ENCODE measurements around the gene ORM2. TPM values are rescaled to one million over a fixed set of nuclear protein-coding genes. Genes with fewer than 3 reads are reported as not detected.

ORM2 gene
- total RNA-seq, 3 donors from 2014 or later (not counting 1 experiment from before 2014, with no cell fraction given) = not detected

- H3K4me3 ChIP-seq (ENCODE audit: low read length) = no peak overlapping the region
- no peaks in the 10 kb centered on the region for H3K27me3 ChIP-seq (ENCODE audit: control insufficient read depth, insufficient read depth, low read length)
- TF ChIP-seq CTCF (IDR thresholded peaks at IDR 0.05) = no peak
- H3K9me3 Mint-ChIP-seq = no peaks in the 10 kb centered on the region
- peak overlapping the region; percentile 77 to 84 for H3K27ac Mint-ChIP-seq
- no peak overlapping the region for H3K4me3 Mint-ChIP-seq
- no peak for DNase-seq
- peaks cover 40 to 59% of the 10 kb centered on the region in 2 donors for H3K4me1 Mint-ChIP-seq
- intact Hi-C loops (cut with micrococcal nuclease) = no loop called here
- peaks cover 38% of the 10 kb centered on the region for H3K36me3 Mint-ChIP-seq
- peaks cover 20% of the 10 kb centered on the region for H3K4me1 ChIP-seq (ENCODE audit: control insufficient read depth, insufficient read depth, low read length)
- H3K9me3 ChIP-seq (ENCODE audit: control insufficient read depth, insufficient read depth, low read length) = no peaks in the 10 kb centered on the region
- WGBS (ENCODE audit: insufficient coverage) = 95% methylated on average over 7 of the region's 9 CpGs
- ATAC-seq = no peak
- peaks cover 97% of the 10 kb centered on the region for H3K36me3 ChIP-seq (ENCODE audit: control insufficient read depth, insufficient read depth, low read length)
- H3K27ac ChIP-seq (ENCODE audit: low read length) = no peak overlapping the region
- no peaks in the 10 kb centered on the region for H3K27me3 Mint-ChIP-seq (ENCODE audit: low read depth in 2 of 2)
Measured at GRCh38 chr9:114343471-114344187, 14.0 kb downstream of the ORM2 start.

GRCh38 chr9:114344188-114344566, 14.5 kb downstream of the ORM2 start:
- Mint-ChIP-seq H3K27me3 (ENCODE audit: low read depth in 2 of 2) (no peaks in the 10 kb centered on the region), H3K27ac (peak overlapping the region; percentile 77 to 84), H3K4me1 (peaks cover 43 to 60% of the 10 kb centered on the region in 2 donors), H3K4me3 (no peak overlapping the region), H3K36me3 (peaks cover 41% of the 10 kb centered on the region), H3K9me3 (no peaks in the 10 kb centered on the region)
- no peak for TF ChIP-seq CTCF (IDR thresholded peaks at IDR 0.05)
- 97% methylated on average over 11 of the region's 11 CpGs for WGBS (ENCODE audit: insufficient coverage)
- Histone ChIP-seq H3K27ac (ENCODE audit: low read length) (no peak overlapping the region), H3K36me3 (ENCODE audit: control insufficient read depth, insufficient read depth, low read length) (peaks cover 97% of the 10 kb centered on the region), H3K4me3 (ENCODE audit: low read length) (no peak overlapping the region), H3K9me3 (ENCODE audit: control insufficient read depth, insufficient read depth, low read length) (no peaks in the 10 kb centered on the region), H3K27me3 (ENCODE audit: control insufficient read depth, insufficient read depth, low read length) (no peaks in the 10 kb centered on the region), H3K4me1 (ENCODE audit: control insufficient read depth, insufficient read depth, low read length) (peaks cover 26% of the 10 kb centered on the region)
- ATAC-seq (no peak), DNase-seq (no peak)
- intact Hi-C loops (cut with micrococcal nuclease) = no loop called here

GRCh38 chr9:114344692-114345091, 15.0 kb downstream of the ORM2 start:
- WGBS (ENCODE audit: insufficient coverage) = 85% methylated on average over 3 of the region's 3 CpGs
- Histone ChIP-seq H3K4me1 (ENCODE audit: control insufficient read depth, insufficient read depth, low read length) (peaks cover 27% of the 10 kb centered on the region), H3K27me3 (ENCODE audit: control insufficient read depth, insufficient read depth, low read length) (no peaks in the 10 kb centered on the region), H3K36me3 (ENCODE audit: control insufficient read depth, insufficient read depth, low read length) (peaks cover 97% of the 10 kb centered on the region), H3K9me3 (ENCODE audit: control insufficient read depth, insufficient read depth, low read length) (no peaks in the 10 kb centered on the region), H3K4me3 (ENCODE audit: low read length) (no peak overlapping the region), H3K27ac (ENCODE audit: low read length) (no peak overlapping the region)
- no peaks in the 10 kb centered on the region for H3K9me3 Mint-ChIP-seq
- TF ChIP-seq CTCF (IDR thresholded peaks at IDR 0.05) = no peak
- H3K4me1 Mint-ChIP-seq = peaks cover 48 to 65% of the 10 kb centered on the region in 2 donors
- intact Hi-C loops (cut with micrococcal nuclease) = no loop called here
- DNase-seq (no peak), ATAC-seq (no peak)
- H3K27me3 Mint-ChIP-seq (ENCODE audit: low read depth in 2 of 2) = no peaks in the 10 kb centered on the region
- H3K27ac Mint-ChIP-seq = peak overlapping the region; percentile 77 to 84
- no peak overlapping the region for H3K4me3 Mint-ChIP-seq
- peaks cover 46% of the 10 kb centered on the region for H3K36me3 Mint-ChIP-seq

Data from natural killer cell (primary cell).